Suprapubic skin (tissue), 4 donors: ENCODE data around the gene SMYD3. TPM values are rescaled to one million over a fixed set of nuclear protein-coding genes. Genes with fewer than 3 reads are reported as not detected.
"Not testable (repeated sequence)": the region's sequence is repeated elsewhere in the genome, so short reads cannot be mapped to it uniquely, and the experiment has no call there.

ENCODE experiments used
- DNase-seq, 2 donors: peaks; one replicate each; pipeline ENCODE4 v3.0.0-alpha.2; 2019; ENCODE audit warnings: low spot score in 2 of 2
- H3K27ac ChIP-seq: fragments of 200-600 bp; sonication (generic); one replicate; pipeline ENCODE4 v1.5.1; 2019
- H3K27me3 ChIP-seq: fragments of 200-600 bp; sonication (generic); one replicate; pipeline ENCODE4 v1.5.1; 2019
- H3K36me3 ChIP-seq: fragments of 200-600 bp; sonication (generic); one replicate; pipeline ENCODE4 v1.5.1; 2019
- H3K4me1 ChIP-seq: fragments of 200-600 bp; sonication (generic); one replicate; pipeline ENCODE4 v1.5.1; 2019
- H3K4me3 ChIP-seq: fragments of 200-600 bp; sonication (generic); one replicate; pipeline ENCODE4 v1.5.1; 2019; ENCODE audit warnings: mild to moderate bottlenecking
- H3K9me3 ChIP-seq: fragments of 200-600 bp; sonication (generic); one replicate; pipeline ENCODE4 v1.5.1; 2019
- CTCF ChIP-seq, 2 donors: fragments of 200-600 bp in 1 of 2; fragments of 450-650 bp in 1 of 2; sonication (generic) in 1 of 2; IDR thresholded peaks; one replicate each; pipeline ENCODE4 v1.5.1; 2016 to 2019; ENCODE audit warnings: antibody characterized with exemption in 2 of 2, mild to moderate bottlenecking in 1 of 2, moderate library complexity in 1 of 2
- EP300 ChIP-seq: sonication (generic); formaldehyde crosslinking; IDR thresholded peaks from one replicate; pipeline ENCODE4 v1.6.1; 2017; ENCODE audit warnings: antibody characterized with exemption
- POLR2A ChIP-seq, 2 donors: fragments of 450-650 bp; IDR thresholded peaks; one replicate each; pipeline ENCODE4 v1.6.1; 2017; ENCODE audit warnings: antibody characterized with exemption in 2 of 2, mild to moderate bottlenecking in 2 of 2, moderate library complexity in 2 of 2
- POLR2AphosphoS5 ChIP-seq, 3 donors: sonication (generic); formaldehyde crosslinking; IDR thresholded peaks; one replicate each; pipeline ENCODE4 v1.6.1; 2017; ENCODE audit warnings: antibody characterized with exemption in 3 of 3
- WGBS: methylation state at CpG from one replicate; pipeline ENCODE4 v1.1.5; 2018; 5-methylcytosine and 5-hydroxymethylcytosine counted together
- total RNA-seq, 4 donors: library from RNA; depleted of rRNA; stranded (reverse); fragments of >200 nt; gene quantifications; one replicate each; pipeline ENCODE4 v1.1.0, GENCODE V29; 2016

The SMYD3 gene
- total RNA-seq, 4 donors from 2014 or later, result 14.5 to 33.6 (median 18.9) TPM

GRCh38 chr1:246077476-246077875 is 429.6 kb downstream of the SMYD3 start:
- Histone ChIP-seq H3K36me3 (no peaks in the 10 kb centered on the region), H3K4me3 (no peak overlapping the region), H3K27me3 (no peaks in the 10 kb centered on the region), H3K4me1 (no peaks in the 10 kb centered on the region), H3K27ac (no peak overlapping the region), H3K9me3 (no peaks in the 10 kb centered on the region)
- TF ChIP-seq CTCF (IDR thresholded peaks at IDR 0.05) (no peak), EP300 (no peak), POLR2AphosphoS5 (IDR thresholded peaks at IDR 0.05) (no peak), POLR2A (IDR thresholded peaks at IDR 0.05) (no peak)
- 85% methylated on average over 1 of the region's 1 CpG for WGBS
- no peak for DNase-seq

DNA sequence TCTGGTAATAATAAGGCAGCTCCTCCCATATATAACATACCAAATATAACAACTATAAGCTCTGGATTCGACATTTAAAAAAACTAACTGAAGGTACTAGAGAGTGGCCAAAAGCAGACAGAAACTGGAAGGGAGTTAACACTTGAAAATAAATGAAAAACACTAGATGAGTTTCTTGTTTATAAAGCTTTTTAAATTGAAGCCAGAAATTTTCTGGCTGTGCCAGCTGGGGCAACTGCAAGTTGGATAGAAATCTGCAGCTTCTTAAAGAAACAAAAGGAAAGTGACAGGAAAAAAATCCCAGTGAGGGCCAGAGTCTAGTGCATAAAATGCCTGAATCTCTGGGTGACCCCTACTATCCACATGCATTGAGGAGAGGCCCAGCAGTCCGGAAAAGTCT is 432.7 kb downstream of the SMYD3 start:
- WGBS, result 68% methylated on average over 2 of the region's 2 CpGs
- H3K9me3 ChIP-seq, result no peaks in the 10 kb centered on the region
- no peak overlapping the region for H3K4me3 ChIP-seq
- TF ChIP-seq CTCF (IDR thresholded peaks at IDR 0.05) (no peak), EP300 (no peak), POLR2AphosphoS5 (IDR thresholded peaks at IDR 0.05) (no peak), POLR2A (IDR thresholded peaks at IDR 0.05) (no peak)
- no peaks in the 10 kb centered on the region for H3K36me3 ChIP-seq
- no peak for DNase-seq
- no peaks in the 10 kb centered on the region for H3K27me3 ChIP-seq
- H3K4me1 ChIP-seq, result no peaks in the 10 kb centered on the region
- no peak overlapping the region for H3K27ac ChIP-seq

DNA sequence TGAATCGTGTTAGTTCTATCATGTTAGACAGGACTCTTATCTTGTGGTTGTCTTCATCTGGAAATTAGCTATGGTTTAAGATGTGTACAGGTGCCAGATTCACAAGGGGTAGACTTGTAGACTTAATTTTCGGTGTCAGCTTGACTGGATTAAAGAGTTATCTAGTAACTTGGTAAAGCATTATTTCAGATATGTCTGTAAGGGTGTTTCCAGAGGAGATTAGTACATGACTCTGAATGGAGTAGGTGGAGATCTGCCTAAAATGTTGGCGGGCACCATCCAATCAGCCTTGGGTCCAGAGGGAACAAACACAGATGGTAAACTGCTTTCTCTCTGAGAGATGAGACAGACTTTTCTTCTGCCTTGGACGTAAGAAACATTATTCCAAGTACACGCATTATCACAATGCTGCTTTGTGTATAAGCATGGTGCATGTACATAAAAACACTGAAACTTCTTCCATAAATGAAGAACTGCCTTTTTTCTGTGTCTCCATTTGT is 434.6 kb downstream of the SMYD3 start:
- WGBS, result 78% methylated on average over 5 of the region's 5 CpGs
- Histone ChIP-seq H3K27ac (no peak overlapping the region), H3K36me3 (no peaks in the 10 kb centered on the region)

DNA sequence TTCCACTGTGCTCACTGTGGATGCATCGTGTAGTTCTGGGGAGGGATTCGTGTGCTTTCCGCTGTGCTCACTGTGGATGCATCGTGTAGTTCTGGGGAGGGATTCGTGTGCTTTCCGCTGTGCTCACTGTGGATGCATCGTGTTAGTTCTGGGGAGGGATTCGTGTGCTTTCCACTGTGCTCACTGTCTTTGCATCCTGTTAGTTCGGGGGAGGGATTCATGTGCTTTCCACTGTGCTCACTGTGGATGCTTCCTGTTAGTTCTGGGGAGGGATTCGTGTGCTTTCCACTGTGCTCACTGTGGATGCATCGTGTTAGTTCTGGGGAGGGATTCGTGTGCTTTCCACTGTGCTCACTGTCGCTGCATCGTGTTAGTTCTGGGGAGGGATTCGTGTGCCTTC is 435.1 kb downstream of the SMYD3 start:
- H3K9me3 ChIP-seq, H3K4me3 ChIP-seq, H3K36me3 ChIP-seq, DNase-seq, H3K27ac ChIP-seq, H3K27me3 ChIP-seq: not testable (repeated sequence)
- 77% methylated on average over 15 of the region's 15 CpGs for WGBS
- peaks cover 11% of the 10 kb centered on the region for H3K4me1 ChIP-seq

More for the DNA sequence above, 434.6 kb downstream of the SMYD3 start:
- Histone ChIP-seq H3K9me3 (no peaks in the 10 kb centered on the region), H3K27me3 (no peaks in the 10 kb centered on the region), H3K4me1 (peaks cover 8% of the 10 kb centered on the region), H3K4me3 (no peak overlapping the region)
- no peak for DNase-seq
- TF ChIP-seq CTCF (IDR thresholded peaks at IDR 0.05) (no peak), EP300 (no peak), POLR2A (IDR thresholded peaks at IDR 0.05) (no peak), POLR2AphosphoS5 (IDR thresholded peaks at IDR 0.05) (no peak)

DNA sequence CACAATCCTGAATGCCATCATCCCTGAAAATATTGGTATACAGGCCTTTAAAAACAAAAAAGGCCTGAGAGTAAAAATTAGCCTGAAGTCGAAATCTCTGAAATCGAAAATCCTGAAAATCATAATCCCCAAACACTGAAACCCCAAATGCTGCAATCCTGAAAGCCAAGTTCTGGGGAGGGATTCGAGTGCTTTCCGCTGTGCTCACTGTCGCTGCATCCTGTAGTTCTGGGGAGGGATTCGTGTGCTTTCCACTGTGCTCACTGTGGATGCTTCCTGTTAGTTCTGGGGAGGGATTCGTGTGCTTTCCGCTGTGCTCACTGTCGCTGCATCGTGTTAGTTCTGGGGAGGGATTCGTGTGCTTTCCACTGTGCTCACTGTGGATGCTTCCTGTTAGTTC is 435.5 kb downstream of the SMYD3 start:
- H3K4me1 ChIP-seq, result peaks cover 11% of the 10 kb centered on the region
- 88% methylated on average over 11 of the region's 11 CpGs for WGBS
- not testable (repeated sequence) for H3K36me3 ChIP-seq, H3K4me3 ChIP-seq, H3K27me3 ChIP-seq, H3K9me3 ChIP-seq, H3K27ac ChIP-seq, DNase-seq

DNA sequence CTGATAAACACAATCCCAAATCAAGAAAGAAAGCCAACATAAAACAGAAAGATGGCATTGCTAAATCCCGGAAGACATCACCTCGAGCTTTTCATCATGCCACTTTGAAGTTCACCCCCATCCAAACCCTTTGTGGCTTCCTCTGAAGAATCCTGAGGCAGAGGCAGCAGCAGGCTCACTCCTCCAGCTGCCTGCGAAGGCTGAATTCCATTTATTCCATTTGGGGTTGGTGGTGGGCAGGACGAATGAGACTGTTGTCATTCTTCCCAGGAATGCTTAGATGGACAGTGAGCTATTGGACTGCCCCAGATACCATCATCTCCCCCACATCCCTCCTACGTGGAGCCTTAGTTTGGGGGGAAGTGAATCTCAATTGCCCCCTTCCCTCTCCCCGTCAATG is 437.5 kb downstream of the SMYD3 start:
- WGBS, result 93% methylated on average over 6 of the region's 6 CpGs

More for the DNA sequence above, 437.5 kb downstream of the SMYD3 start:
- no peak for DNase-seq
- no peaks in the 10 kb centered on the region for H3K9me3 ChIP-seq
- H3K4me3 ChIP-seq, result no peak overlapping the region
- no peak overlapping the region for H3K27ac ChIP-seq
- TF ChIP-seq CTCF (IDR thresholded peaks at IDR 0.05) (no peak), POLR2AphosphoS5 (IDR thresholded peaks at IDR 0.05) (no peak), EP300 (no peak), POLR2A (IDR thresholded peaks at IDR 0.05) (no peak)
- no peaks in the 10 kb centered on the region for H3K27me3 ChIP-seq
- H3K36me3 ChIP-seq, result no peaks in the 10 kb centered on the region
- H3K4me1 ChIP-seq, result peaks cover 11% of the 10 kb centered on the region
